K562 (cell line): ENCODE measurements around the gene UTS2R.

Experiments used
- AFF4 ChIP-seq: sonication (generic); formaldehyde crosslinking; IDR thresholded peaks from 2 replicates; pipeline ENCODE4 v1.8.0; 2023; ENCODE audit warnings: mild to moderate bottlenecking, missing genetic modification reagents
- CREB1 ChIP-seq, 2 experiments: sonication (generic) in 1 of 2; formaldehyde crosslinking in 1 of 2; IDR thresholded peaks; 2 replicates each; pipeline versions ENCODE4 v1.6.1 to v1.8.0; 2012 to 2022; ENCODE audit warnings: inconsistent platforms in 1 of 2, mild to moderate bottlenecking in 1 of 2, missing genetic modification reagents in 1 of 2, moderate library complexity in 1 of 2
- KAT7 ChIP-seq: sonication (generic); formaldehyde crosslinking; IDR thresholded peaks from 2 replicates; pipeline ENCODE4 v1.8.0; 2022; ENCODE audit warnings: missing genetic modification reagents, mild to moderate bottlenecking, borderline replicate concordance
- POLR2AphosphoS5 ChIP-seq: IDR thresholded peaks from 2 replicates; pipeline ENCODE4 v1.6.1; 2011; ENCODE audit warnings: mild to moderate bottlenecking, low read depth, low read length, moderate library complexity; ENCODE audit not compliant: control insufficient read depth, insufficient read depth
- TCF7 ChIP-seq: sonication (generic); IDR thresholded peaks from 2 replicates; pipeline ENCODE4 v1.6.1; 2016; ENCODE audit warnings: antibody characterized with exemption, borderline replicate concordance
- TF ChIP-seq, protein P1 (sequence below): conservative IDR thresholded peaks from 2 replicates; pipeline ENCODE4 v1.6.1; 2011; ENCODE audit warnings: low read depth, mild to moderate bottlenecking, low read length; ENCODE audit not compliant: control insufficient read depth
- TF ChIP-seq, protein P2 (sequence below): fragments of 450-650 bp; IDR thresholded peaks from 2 replicates; pipeline ENCODE4 v1.6.1; 2016; ENCODE audit warnings: mild to moderate bottlenecking, moderate library complexity

GRCh38 chr17:82355770-82356427 lies 15.7 kb upstream of the UTS2R start:
- TF ChIP-seq POLR2AphosphoS5, result no peak
- TF ChIP-seq, protein P1, sequence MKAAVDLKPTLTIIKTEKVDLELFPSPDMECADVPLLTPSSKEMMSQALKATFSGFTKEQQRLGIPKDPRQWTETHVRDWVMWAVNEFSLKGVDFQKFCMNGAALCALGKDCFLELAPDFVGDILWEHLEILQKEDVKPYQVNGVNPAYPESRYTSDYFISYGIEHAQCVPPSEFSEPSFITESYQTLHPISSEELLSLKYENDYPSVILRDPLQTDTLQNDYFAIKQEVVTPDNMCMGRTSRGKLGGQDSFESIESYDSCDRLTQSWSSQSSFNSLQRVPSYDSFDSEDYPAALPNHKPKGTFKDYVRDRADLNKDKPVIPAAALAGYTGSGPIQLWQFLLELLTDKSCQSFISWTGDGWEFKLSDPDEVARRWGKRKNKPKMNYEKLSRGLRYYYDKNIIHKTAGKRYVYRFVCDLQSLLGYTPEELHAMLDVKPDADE, result no peak
- no peak for TF ChIP-seq TCF7
- TF ChIP-seq, protein P2, sequence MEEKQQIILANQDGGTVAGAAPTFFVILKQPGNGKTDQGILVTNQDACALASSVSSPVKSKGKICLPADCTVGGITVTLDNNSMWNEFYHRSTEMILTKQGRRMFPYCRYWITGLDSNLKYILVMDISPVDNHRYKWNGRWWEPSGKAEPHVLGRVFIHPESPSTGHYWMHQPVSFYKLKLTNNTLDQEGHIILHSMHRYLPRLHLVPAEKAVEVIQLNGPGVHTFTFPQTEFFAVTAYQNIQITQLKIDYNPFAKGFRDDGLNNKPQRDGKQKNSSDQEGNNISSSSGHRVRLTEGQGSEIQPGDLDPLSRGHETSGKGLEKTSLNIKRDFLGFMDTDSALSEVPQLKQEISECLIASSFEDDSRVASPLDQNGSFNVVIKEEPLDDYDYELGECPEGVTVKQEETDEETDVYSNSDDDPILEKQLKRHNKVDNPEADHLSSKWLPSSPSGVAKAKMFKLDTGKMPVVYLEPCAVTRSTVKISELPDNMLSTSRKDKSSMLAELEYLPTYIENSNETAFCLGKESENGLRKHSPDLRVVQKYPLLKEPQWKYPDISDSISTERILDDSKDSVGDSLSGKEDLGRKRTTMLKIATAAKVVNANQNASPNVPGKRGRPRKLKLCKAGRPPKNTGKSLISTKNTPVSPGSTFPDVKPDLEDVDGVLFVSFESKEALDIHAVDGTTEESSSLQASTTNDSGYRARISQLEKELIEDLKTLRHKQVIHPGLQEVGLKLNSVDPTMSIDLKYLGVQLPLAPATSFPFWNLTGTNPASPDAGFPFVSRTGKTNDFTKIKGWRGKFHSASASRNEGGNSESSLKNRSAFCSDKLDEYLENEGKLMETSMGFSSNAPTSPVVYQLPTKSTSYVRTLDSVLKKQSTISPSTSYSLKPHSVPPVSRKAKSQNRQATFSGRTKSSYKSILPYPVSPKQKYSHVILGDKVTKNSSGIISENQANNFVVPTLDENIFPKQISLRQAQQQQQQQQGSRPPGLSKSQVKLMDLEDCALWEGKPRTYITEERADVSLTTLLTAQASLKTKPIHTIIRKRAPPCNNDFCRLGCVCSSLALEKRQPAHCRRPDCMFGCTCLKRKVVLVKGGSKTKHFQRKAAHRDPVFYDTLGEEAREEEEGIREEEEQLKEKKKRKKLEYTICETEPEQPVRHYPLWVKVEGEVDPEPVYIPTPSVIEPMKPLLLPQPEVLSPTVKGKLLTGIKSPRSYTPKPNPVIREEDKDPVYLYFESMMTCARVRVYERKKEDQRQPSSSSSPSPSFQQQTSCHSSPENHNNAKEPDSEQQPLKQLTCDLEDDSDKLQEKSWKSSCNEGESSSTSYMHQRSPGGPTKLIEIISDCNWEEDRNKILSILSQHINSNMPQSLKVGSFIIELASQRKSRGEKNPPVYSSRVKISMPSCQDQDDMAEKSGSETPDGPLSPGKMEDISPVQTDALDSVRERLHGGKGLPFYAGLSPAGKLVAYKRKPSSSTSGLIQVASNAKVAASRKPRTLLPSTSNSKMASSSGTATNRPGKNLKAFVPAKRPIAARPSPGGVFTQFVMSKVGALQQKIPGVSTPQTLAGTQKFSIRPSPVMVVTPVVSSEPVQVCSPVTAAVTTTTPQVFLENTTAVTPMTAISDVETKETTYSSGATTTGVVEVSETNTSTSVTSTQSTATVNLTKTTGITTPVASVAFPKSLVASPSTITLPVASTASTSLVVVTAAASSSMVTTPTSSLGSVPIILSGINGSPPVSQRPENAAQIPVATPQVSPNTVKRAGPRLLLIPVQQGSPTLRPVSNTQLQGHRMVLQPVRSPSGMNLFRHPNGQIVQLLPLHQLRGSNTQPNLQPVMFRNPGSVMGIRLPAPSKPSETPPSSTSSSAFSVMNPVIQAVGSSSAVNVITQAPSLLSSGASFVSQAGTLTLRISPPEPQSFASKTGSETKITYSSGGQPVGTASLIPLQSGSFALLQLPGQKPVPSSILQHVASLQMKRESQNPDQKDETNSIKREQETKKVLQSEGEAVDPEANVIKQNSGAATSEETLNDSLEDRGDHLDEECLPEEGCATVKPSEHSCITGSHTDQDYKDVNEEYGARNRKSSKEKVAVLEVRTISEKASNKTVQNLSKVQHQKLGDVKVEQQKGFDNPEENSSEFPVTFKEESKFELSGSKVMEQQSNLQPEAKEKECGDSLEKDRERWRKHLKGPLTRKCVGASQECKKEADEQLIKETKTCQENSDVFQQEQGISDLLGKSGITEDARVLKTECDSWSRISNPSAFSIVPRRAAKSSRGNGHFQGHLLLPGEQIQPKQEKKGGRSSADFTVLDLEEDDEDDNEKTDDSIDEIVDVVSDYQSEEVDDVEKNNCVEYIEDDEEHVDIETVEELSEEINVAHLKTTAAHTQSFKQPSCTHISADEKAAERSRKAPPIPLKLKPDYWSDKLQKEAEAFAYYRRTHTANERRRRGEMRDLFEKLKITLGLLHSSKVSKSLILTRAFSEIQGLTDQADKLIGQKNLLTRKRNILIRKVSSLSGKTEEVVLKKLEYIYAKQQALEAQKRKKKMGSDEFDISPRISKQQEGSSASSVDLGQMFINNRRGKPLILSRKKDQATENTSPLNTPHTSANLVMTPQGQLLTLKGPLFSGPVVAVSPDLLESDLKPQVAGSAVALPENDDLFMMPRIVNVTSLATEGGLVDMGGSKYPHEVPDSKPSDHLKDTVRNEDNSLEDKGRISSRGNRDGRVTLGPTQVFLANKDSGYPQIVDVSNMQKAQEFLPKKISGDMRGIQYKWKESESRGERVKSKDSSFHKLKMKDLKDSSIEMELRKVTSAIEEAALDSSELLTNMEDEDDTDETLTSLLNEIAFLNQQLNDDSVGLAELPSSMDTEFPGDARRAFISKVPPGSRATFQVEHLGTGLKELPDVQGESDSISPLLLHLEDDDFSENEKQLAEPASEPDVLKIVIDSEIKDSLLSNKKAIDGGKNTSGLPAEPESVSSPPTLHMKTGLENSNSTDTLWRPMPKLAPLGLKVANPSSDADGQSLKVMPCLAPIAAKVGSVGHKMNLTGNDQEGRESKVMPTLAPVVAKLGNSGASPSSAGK, result no peak
- TF ChIP-seq AFF4, result no peak
- TF ChIP-seq CREB1 (IDR thresholded peaks at IDR 0.05), result no peak
- TF ChIP-seq CREB1 (CRISPR knock-in tag; IDR thresholded peaks at IDR 0.05), result no peak
- TF ChIP-seq KAT7, result no peak
